GM23338 (cell line): ENCODE results near the gene PLSCR4.

Source experiments
- CREB1 ChIP-seq: fragments of 250-450 bp; sonication (Bioruptor Pico); IDR thresholded peaks from 2 replicates; pipeline ENCODE4 v1.5.0; 2020; ENCODE audit warnings: low read depth, mild to moderate bottlenecking, moderate library complexity
- CTCF ChIP-seq, 2 experiments: fragments of 200-600 bp in 1 of 2; sonication (generic) in 1 of 2; conservative IDR thresholded peaks; 2 replicates each; pipeline versions ENCODE4 v1.5.1 to v1.6.1; 2016 to 2017; ENCODE audit warnings: antibody characterized with exemption in 2 of 2, low read depth in 2 of 2, mild to moderate bottlenecking in 2 of 2, moderate library complexity in 1 of 2
- ETS1 ChIP-seq: IDR thresholded peaks from 2 replicates; pipeline ENCODE4 v1.6.1; 2016; ENCODE audit warnings: antibody characterized with exemption
- EZH2 ChIP-seq: fragments of 200-600 bp; sonication (generic); IDR thresholded peaks from one replicate; pipeline ENCODE4 v1.8.0; 2017; ENCODE audit warnings: antibody characterized with exemption, mild to moderate bottlenecking, low read depth; ENCODE audit not compliant: unreplicated experiment
- EZH2phosphoT487 ChIP-seq: fragments of 200-600 bp; sonication (generic); IDR thresholded peaks from one replicate; pipeline ENCODE4 v1.8.1; 2018; ENCODE audit warnings: antibody characterized with exemption; ENCODE audit not compliant: unreplicated experiment
- JUNB ChIP-seq: IDR thresholded peaks from one replicate; pipeline ENCODE4 v1.6.1; 2016; ENCODE audit warnings: antibody characterized with exemption; ENCODE audit not compliant: unreplicated experiment
- NANOG ChIP-seq: IDR thresholded peaks from 2 replicates; pipeline ENCODE4 v1.6.1; 2016; ENCODE audit warnings: antibody characterized with exemption, borderline replicate concordance
- POLR2AphosphoS5 ChIP-seq: IDR thresholded peaks from 2 replicates; pipeline ENCODE4 v1.6.1; 2016; ENCODE audit warnings: antibody characterized with exemption, low read depth
- REST ChIP-seq: IDR thresholded peaks from one replicate; pipeline ENCODE4 v1.6.1; 2018; ENCODE audit warnings: antibody characterized with exemption; ENCODE audit not compliant: unreplicated experiment
- STAT1 ChIP-seq: IDR thresholded peaks from one replicate; pipeline ENCODE4 v1.6.1; 2016; ENCODE audit warnings: antibody characterized with exemption; ENCODE audit not compliant: unreplicated experiment
- ZNF114 ChIP-seq: fragments of 250-450 bp; sonication (Bioruptor Pico); IDR thresholded peaks from 2 replicates; pipeline ENCODE4 v1.5.0; 2020; ENCODE audit warnings: mild to moderate bottlenecking, moderate library complexity
- ZNF331 ChIP-seq: fragments of 250-450 bp; sonication (Bioruptor Pico); IDR thresholded peaks from 2 replicates; pipeline ENCODE4 v1.5.0; 2020; ENCODE audit warnings: low read depth, mild to moderate bottlenecking, moderate library complexity
- ZNF462 ChIP-seq: fragments of 250-450 bp; sonication (Bioruptor Pico); IDR thresholded peaks from 2 replicates; pipeline ENCODE4 v1.5.0; 2020; ENCODE audit warnings: mild to moderate bottlenecking, moderate library complexity

GRCh38 chr3:146181216-146181615, 69.7 kb downstream of the PLSCR4 start:
- TF ChIP-seq CTCF (conservative IDR thresholded peaks at IDR 0.05; ENCODE audit: low read depth in 2 of 2) (no peak), EZH2 (no peak), POLR2AphosphoS5 (no peak), CREB1 (no peak), ETS1 (no peak), JUNB (no peak), EZH2phosphoT487 (no peak), REST (no peak), NANOG (no peak), ZNF114 (CRISPR knock-in tag) (no peak), STAT1 (no peak), ZNF331 (CRISPR knock-in tag) (no peak), ZNF462 (CRISPR knock-in tag) (no peak)
